Activated naive CD8-positive, alpha-beta T cell treated with anti-CD3 and anti-CD28 coated beads, Interleukin-2, amount 50 U/mL, for 16 hours (primary cell): Measurements from ENCODE around the gene OR4E2.
"Not testable (repeated sequence)": the region's sequence is repeated elsewhere in the genome, so short reads cannot be mapped to it uniquely, and the experiment has no call there.

Experiments
- DNase-seq: peaks from one replicate; pipeline ENCODE4 v3.0.0-alpha.2; 2020; ENCODE audit warnings: low read depth, low spot score

The OR4E2 gene

DNA sequence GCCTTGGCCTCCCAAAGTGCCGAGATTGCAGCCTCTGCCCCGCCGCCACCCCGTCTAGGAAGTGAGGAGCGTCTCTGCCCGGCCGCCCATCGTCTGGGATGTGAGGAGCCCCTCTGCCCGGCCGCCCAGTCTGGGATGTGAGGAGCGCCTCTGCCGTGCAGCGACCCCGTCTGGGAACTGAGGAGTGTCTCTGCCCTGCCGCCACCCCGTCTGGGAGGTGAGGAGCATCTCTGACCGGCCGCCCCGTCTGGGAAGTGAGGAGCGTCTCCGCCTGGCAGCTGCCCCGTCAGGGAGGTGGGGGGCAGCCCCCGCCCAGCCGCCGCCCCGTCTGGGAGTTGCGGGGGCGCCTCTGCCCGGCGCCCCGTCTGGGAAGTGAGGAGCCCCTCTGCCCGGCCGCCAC is 44.0 kb downstream of the OR4E2 start:
- not testable (repeated sequence) for DNase-seq

DNA sequence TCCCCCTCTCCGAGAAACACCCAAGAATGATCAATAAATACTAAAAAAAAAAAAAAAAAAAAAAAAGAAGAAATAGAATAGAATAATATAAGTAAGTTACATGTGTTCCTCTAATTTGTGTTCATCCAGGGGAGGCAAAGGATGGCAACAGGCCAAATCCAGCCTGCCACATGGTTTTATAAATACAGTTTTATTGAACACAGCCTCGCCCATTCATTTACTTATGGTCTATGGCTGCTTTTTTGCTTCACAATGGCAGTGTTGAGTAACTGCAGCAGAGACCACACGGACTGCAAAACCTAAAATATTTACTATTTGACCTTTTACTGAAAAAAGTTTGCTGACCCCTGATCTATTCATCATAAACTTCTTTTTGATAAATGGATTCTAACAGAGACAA is 44.9 kb downstream of the OR4E2 start:
- not testable (repeated sequence) for DNase-seq

DNA sequence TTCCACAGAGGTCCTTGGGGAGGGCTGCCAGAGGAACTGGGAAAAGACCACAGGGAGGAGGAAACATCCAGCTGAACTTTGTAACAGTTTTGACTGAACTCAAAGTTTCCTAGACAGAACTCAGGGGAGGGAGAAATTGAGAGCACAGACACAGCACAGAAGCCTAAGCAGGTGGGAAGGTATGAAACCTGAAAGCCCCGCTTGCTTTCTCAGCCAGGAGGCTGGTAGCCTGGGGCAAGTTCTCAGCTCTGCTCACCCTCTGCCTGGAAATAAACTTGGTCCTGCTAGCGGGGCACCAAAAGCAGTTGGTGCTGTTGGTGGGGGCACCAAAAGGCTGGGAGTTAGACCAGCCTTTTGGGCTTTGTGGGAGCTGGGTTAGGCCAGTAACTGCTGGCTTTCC is 45.9 kb downstream of the OR4E2 start:
- no peak for DNase-seq

DNA sequence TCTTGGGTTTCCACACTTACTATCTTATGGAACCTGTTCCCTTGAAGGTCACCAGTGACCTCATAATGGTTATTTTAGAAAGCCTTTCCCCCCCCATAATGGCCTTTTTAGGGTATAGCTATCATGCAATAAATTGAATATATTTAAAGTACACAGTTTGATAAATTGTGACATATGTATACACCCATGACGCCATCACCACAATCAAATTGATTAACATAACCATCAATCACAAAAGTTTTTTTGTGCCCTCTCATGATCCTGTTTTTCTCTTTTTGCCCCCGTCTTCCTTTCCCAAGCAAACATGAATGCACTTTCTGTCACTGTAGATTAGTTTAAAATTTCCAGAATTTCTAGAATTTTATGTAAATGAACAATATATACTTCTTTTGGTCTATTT is 48.7 kb downstream of the OR4E2 start:
- no peak for DNase-seq

DNA sequence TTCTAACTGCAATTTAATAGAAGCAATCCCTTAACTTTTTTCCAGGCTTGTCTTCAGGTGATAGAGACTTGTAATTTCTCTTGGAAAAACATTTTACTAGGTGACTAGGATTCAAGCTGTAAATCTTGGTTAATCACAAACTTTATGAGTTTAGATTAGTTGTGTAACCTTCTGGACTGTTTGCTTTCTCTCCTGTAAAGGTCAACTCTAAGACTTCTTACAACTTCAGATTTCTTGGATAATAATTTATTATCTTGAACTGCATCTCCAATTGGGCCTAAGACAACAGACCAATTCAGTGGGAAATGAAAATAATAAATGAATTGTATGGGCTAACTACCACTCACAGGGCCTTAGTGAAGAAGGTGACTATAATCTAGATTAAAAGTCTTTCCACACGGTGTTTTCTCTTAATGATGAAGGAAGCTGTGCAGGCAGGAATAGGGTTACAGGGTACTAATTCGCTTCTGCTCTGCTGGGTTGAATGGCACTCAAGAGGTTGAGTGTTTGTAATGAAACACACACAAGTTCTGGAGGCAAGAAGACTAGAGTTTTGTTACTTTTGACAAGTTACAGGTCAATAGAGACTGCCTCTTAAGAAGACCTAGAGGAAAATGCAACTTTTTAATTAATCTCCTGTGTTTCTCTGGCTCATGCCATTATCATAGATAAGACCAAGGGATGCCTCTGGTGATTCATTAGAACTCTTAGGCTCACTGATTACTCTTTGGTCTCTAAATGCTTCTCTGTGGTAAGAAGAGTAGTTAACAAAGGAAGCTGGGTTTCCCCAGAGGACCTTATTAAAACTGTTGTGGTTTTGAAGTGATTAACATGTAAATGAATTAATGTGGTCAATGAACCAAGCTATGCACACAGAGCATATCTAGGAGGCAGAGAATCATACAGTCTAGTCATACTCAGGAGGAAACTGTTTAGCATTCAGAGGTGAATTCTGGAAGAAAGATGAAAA is 50.0 kb downstream of the OR4E2 start:
- DNase-seq, result no peak

DNA sequence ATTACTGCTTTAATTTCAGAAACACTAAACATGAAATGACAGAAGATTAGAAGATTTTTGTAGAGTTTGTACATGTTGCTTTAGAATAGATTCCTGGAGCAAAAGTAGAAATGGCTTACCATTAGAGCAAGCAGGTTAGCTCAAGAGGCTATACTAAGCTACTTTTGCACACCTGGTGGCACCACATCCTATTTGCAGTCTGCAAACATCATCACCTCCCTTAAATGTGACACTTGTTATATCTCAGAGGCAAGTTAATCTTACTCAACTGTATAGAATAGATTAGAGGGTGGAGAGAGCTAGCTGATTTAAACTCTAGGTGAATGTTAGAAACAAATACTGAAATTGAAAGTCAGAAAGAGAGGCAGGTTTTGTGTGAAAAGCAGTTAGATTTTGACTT is 50.7 kb downstream of the OR4E2 start:
- DNase-seq, result no peak

DNA sequence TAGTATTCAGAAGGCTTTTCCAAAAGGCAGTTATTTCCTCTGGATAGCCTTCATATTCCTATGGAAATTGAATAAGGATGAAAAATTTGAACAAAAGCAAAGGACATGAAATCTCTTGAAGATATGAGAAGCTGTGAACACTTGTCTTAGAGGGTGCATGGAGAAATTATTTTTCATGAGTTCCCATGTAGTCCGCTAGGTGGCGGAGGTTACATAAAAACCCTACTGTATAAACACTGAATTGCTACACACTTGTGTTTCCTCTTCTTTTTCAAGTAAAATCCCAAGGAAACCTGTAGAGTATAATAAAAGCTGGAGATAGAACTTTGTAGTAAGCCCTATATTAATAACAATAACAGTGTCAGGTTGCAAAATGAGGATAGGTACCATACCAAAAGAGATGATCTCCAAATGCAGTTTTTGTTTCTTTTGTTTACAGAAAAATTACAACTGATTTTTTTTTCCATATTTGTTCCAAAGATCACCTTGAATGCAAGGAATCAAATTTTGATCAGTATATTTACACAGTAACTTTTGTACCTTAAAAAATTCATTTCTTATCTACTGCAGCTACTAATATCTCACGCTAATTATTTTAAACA is 57.8 kb downstream of the OR4E2 start:
- DNase-seq, result no peak

DNA sequence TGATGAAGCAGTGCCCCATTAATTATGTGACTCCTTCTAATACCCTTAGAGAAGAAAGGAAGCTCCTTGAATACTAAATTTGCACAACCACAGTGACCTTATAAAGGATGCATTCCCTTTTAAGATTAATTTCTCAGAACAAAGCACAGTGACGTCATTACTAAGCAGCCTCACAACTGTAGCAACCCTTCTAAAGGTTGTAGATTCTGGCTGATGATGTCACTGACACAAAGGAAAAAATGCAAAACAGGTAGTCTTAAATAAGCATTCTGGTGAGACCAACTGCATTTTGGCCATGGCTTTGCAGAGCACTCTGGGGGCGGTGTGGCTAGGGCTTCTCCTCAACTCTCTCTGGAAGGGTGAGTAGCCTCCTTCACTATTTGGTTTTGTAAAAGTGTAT is 58.4 kb downstream of the OR4E2 start:
- DNase-seq, result no peak

DNA sequence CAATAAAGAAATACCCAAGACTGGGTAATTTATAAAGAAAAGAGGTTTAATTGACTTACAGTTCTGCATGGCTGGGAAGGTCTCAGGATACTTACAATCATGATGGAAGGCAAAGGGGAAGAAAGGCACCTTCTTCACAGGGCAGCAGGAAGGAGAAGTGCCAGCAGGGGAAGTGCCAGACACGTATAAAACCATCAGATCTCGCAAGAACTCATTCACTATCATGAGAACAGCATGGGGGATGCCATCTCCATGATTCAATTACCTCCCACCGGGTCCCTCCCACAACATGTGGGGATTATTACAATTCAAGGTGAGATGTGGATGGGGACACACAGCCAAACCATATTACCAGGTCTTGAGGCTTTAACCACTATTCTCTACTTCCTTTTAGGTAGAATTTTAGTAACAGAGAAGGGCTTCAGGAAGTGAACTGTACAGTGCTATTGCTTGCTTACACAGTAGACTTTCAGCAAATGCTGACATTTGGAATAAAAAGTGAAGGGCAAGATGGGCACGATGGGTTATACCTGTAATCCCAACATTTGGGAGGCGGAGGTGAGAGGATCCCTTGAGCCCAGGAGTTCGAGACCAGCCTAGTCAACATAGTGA is 60.8 kb downstream of the OR4E2 start:
- no peak for DNase-seq
